Endothelial cell of umbilical vein (primary cell): ENCODE data around the gene TMOD4. TPM values are rescaled to one million over a fixed set of nuclear protein-coding genes. Genes with fewer than 3 reads are reported as not detected.

Experiments
- BruUV-seq: library from RNA; stranded (reverse); fragments of 400-500 nt; replicated peaks from 2 replicates; lab custom pipeline; 2021; lab: Mats Ljungman, UMichigan
- CTCF ChIA-PET: fragments of 300-600, 350-600 bp; sonication (Branson Sonifier 250); formaldehyde crosslinking; loops from one replicate; lab custom pipeline; 2021; ENCODE audit warnings: antibody characterized with exemption, inconsistent platforms; lab: Charles Lee
- POLR2A ChIA-PET: fragments of 300-600, 350-600 bp; sonication (Branson Sonifier 250); formaldehyde crosslinking; loops from one replicate; lab custom pipeline; 2021; ENCODE audit warnings: antibody characterized with exemption, inconsistent platforms; lab: Charles Lee
- DNase-seq: peaks from one replicate; pipeline ENCODE4 v3.0.0-alpha.2; 2011; ENCODE audit warnings: low read depth, low spot score
- FAIRE-seq: peaks from 2 replicates; lab custom pipeline; 2011; peaks lifted over from hg19 to GRCh38; lab: Jason Lieb, UNC
- H2AFZ ChIP-seq: 2 replicates; pipeline ENCODE4 v1.6.0; 2012; ENCODE audit warnings: low read depth, low read length, control low read depth, inconsistent platforms
- H3K27ac ChIP-seq: 2 replicates; pipeline ENCODE4 v1.5.1; 2011; ENCODE audit warnings: low read depth, mild to moderate bottlenecking, control low read depth, low read length, moderate library complexity; ENCODE audit not compliant: insufficient read depth
- H3K27me3 ChIP-seq, 2 experiments: 2 replicates each; pipeline versions ENCODE4 v1.6.0 to v1.6.1; 2011; ENCODE audit warnings: low read length in 2 of 2, mixed read lengths in 1 of 2; ENCODE audit not compliant: control insufficient read depth in 2 of 2, insufficient read depth in 2 of 2
- H3K36me3 ChIP-seq, 2 experiments: 2 replicates in 1 of 2; 3 replicates in 1 of 2; pipeline ENCODE4 v1.5.1; 2011; ENCODE audit warnings: low read length in 2 of 2, mild to moderate bottlenecking in 1 of 2, moderate library complexity in 1 of 2; ENCODE audit not compliant: control insufficient read depth in 2 of 2, insufficient read depth in 2 of 2; ENCODE audit errors: extremely low read depth in 1 of 2
- H3K4me1 ChIP-seq: 3 replicates; pipeline ENCODE4 v1.5.1; 2011; ENCODE audit warnings: mild to moderate bottlenecking, low read length; ENCODE audit not compliant: control insufficient read depth, insufficient read depth; ENCODE audit errors: extremely low read depth
- H3K4me2 ChIP-seq: 2 replicates; pipeline ENCODE4 v1.6.1; 2011; ENCODE audit warnings: low read length, control low read depth, mixed read lengths; ENCODE audit not compliant: insufficient read depth
- H3K4me3 ChIP-seq, 3 experiments: fragments of 200-600 bp in 1 of 3; sonication (generic), shearing (Covaris generic) in 1 of 3; replicated peaks in 1 of 3; 2 replicates each; pipeline ENCODE4 v1.5.1; 2011 to 2016; ENCODE audit warnings: control low read depth in 3 of 3, low read length in 3 of 3, mild to moderate bottlenecking in 2 of 3, inconsistent platforms in 1 of 3, low read depth in 1 of 3, moderate library complexity in 1 of 3; ENCODE audit not compliant: insufficient read depth in 1 of 3
- H3K79me2 ChIP-seq: 2 replicates; pipeline ENCODE4 v1.6.0; 2012; ENCODE audit warnings: low read length, inconsistent platforms; ENCODE audit not compliant: control insufficient read depth, insufficient read depth
- H3K9ac ChIP-seq: replicated peaks from 2 replicates; pipeline ENCODE3; 2011; ENCODE audit warnings: low read length, control low read depth; ENCODE audit not compliant: insufficient read depth; ENCODE audit errors: extremely low read depth
- H3K9me1 ChIP-seq: replicated peaks from 3 replicates; pipeline ENCODE4 v1.6.0; 2011; ENCODE audit warnings: mild to moderate bottlenecking, low read length; ENCODE audit not compliant: control insufficient read depth, insufficient read depth; ENCODE audit errors: extremely low read depth
- H3K9me3 ChIP-seq: replicated peaks from 2 replicates; pipeline ENCODE4 v1.5.1; 2012; ENCODE audit warnings: low read length, inconsistent platforms; ENCODE audit not compliant: control insufficient read depth, insufficient read depth
- H4K20me1 ChIP-seq: replicated peaks from 2 replicates; pipeline ENCODE3; 2011; ENCODE audit warnings: mild to moderate bottlenecking, low read length; ENCODE audit not compliant: control insufficient read depth, insufficient read depth; ENCODE audit errors: extremely low read depth
- CTCF ChIP-seq, 2 donors: IDR thresholded peaks; 1 replicate in 1 of 2; 2 replicates in 1 of 2; pipeline ENCODE4 v1.5.1; 2011; ENCODE audit warnings: low read length in 2 of 2, mild to moderate bottlenecking in 2 of 2, moderate library complexity in 2 of 2, control low read depth in 1 of 2, inconsistent platforms in 1 of 2, low read depth in 1 of 2; ENCODE audit not compliant: insufficient read depth in 1 of 2; ENCODE audit errors: extremely low read depth in 1 of 2
- EZH2 ChIP-seq: IDR thresholded peaks from 2 replicates; pipeline ENCODE4 v1.6.1; 2012; ENCODE audit warnings: borderline replicate concordance, low read depth, mild to moderate bottlenecking, moderate library complexity, low read length, inconsistent platforms; ENCODE audit not compliant: severe bottlenecking
- FOS ChIP-seq: IDR thresholded peaks from 2 replicates; pipeline ENCODE4 v1.6.1; 2011; ENCODE audit warnings: mild to moderate bottlenecking, low read length, moderate library complexity, borderline replicate concordance; ENCODE audit not compliant: insufficient read depth
- GATA2 ChIP-seq: IDR thresholded peaks from 2 replicates; pipeline ENCODE4 v1.7.0; 2011; ENCODE audit warnings: low read depth, mild to moderate bottlenecking, moderate library complexity, mixed read lengths, low read length; ENCODE audit not compliant: insufficient read length, insufficient read depth
- JUN ChIP-seq: IDR thresholded peaks from 2 replicates; pipeline ENCODE4 v1.6.1; 2011; ENCODE audit warnings: borderline replicate concordance, low read depth; ENCODE audit not compliant: insufficient read length, insufficient read depth
- MAX ChIP-seq: IDR thresholded peaks from 2 replicates; pipeline ENCODE4 v1.6.1; 2011; ENCODE audit not compliant: insufficient read depth, insufficient read length
- POLR2AphosphoS5 ChIP-seq: IDR thresholded peaks from 2 replicates; pipeline ENCODE4 v1.6.1; 2012; ENCODE audit warnings: low read depth, mild to moderate bottlenecking, control low read depth, low read length, moderate library complexity; ENCODE audit not compliant: insufficient read depth
- dilution Hi-C: fragments of 300-500 bp; cut with MboI; formaldehyde crosslinking; loops from one replicate; pipeline ENCODE4 v1.15.0; 2019; ENCODE audit warnings: low sequenced_read_pairs; ENCODE audit not compliant: extremely low pct_ligation_motif_present
- intact Hi-C: fragments of 100-400 bp; cut with micrococcal nuclease; formaldehyde crosslinking; loops from one replicate; pipeline ENCODE4 v1.10.0; 2022
- polyA plus RNA-seq, 4 experiments: library from polyadenylated mRNA; depleted of rRNA in 3 of 4; stranded (reverse) in 3 of 4; unstranded in 1 of 4; fragments of >200 nt; gene quantifications; 2 replicates each; pipeline versions ENCODE4 v1.2.1 to v1.2.3, GENCODE V29; 2011 to 2012; ENCODE audit warnings: missing spikeins in 1 of 4
- total RNA-seq: library from RNA; stranded (reverse); gene quantifications from 2 replicates; pipeline ENCODE4 v1.2.3, GENCODE V29; 2021

The TMOD4 gene
- total and polyA plus RNA-seq, 2 donors (not counting 3 experiments of a cell fraction or from before 2014, with no cell fraction given), result 0.22 to 1.4 TPM

- BruUV-seq, result TSS peak; percentile 33
- TF ChIP-seq FOS (no peak), CTCF (IDR thresholded peaks at IDR 0.05; ENCODE audit: extremely low read depth in 1 of 2, insufficient read depth in 1 of 2, low read depth in 1 of 2, low read length in 2 of 2) (no peak), JUN (no peak), GATA2 (no peak), EZH2 (no peak), MAX (no peak), POLR2AphosphoS5 (no peak)
- no peaks in the 10 kb centered on the region for H3K9me3 ChIP-seq
- peak overlapping the region; percentile 37 for H2AFZ ChIP-seq
- dilution Hi-C loops (no loop called here), intact Hi-C loops (loop anchor here (2.0 to 5.0 kb wide), 3 partner anchors 40 to 170 kb away; partner anchors contain the start of gene GABPB2)
- H3K4me3 ChIP-seq, result peak overlapping the region in 2 of 3 experiments; percentile 49 to 81
- H3K4me2 ChIP-seq, result peak overlapping the region; percentile 96
- H3K27ac ChIP-seq, result no peak overlapping the region
- ChIA-PET CTCF (interaction anchor here (1.0 kb wide), 1 partner anchor 47 kb away, joined by 5 read pairs; no protein-coding TSS in a partner anchor), POLR2A (interaction anchor here (0.6 to 0.7 kb wide), 2 partner anchors 18 to 288 kb away, joined by 3 read pairs; no protein-coding TSS in a partner anchor)
- H3K4me1 ChIP-seq, result peaks cover 29% of the 10 kb centered on the region
- peaks cover 0 to 5% of the 10 kb centered on the region in 2 experiments for H3K36me3 ChIP-seq
- no peaks in the 10 kb centered on the region for H3K27me3 ChIP-seq
- H3K79me2 ChIP-seq, result no peaks in the 10 kb centered on the region
- FAIRE-seq (peak; percentile 64), DNase-seq (peak; percentile 58)
- H4K20me1 ChIP-seq, result no peaks in the 10 kb centered on the region
- H3K9me1 ChIP-seq, result no peaks in the 10 kb centered on the region
- H3K9ac ChIP-seq, result peak overlapping the region; percentile 66
Measured at GRCh38 chr1:151147132-151147503, 28.7 kb downstream of the TMOD4 start.
